Stimulated activated CD4-positive, alpha-beta T cell treated with anti-CD3 and anti-CD28 coated beads, Interleukin-1b, Interleukin-23, amount 100 ng/mL, for 48 hours (primary cell): Measurements from ENCODE around the gene NRCAM.

ENCODE experiments used
- DNase-seq: peaks from one replicate; pipeline ENCODE4 v3.0.0-alpha.2; 2020

Gene NRCAM

GRCh38 chr7:108145401-108145800 is 310.8 kb downstream of the NRCAM start:
- no peak for DNase-seq

- DNase-seq: no peak
Measured at GRCh38 chr7:108144931-108145330, 311.3 kb downstream of the NRCAM start.

- no peak for DNase-seq
Measured at GRCh38 chr7:108143658-108144420, 312.4 kb downstream of the NRCAM start.

- no peak for DNase-seq
Measured at GRCh38 chr7:108142675-108143259, 313.5 kb downstream of the NRCAM start.

- DNase-seq: no peak
Measured at GRCh38 chr7:108142180-108142579, 314.1 kb downstream of the NRCAM start.

- DNase-seq: no peak
Measured at GRCh38 chr7:108140671-108141070, 315.6 kb downstream of the NRCAM start.

GRCh38 chr7:108138911-108139310 is 317.3 kb downstream of the NRCAM start:
- no peak for DNase-seq

- DNase-seq: no peak
Measured at GRCh38 chr7:108137993-108138392, 318.2 kb downstream of the NRCAM start.

GRCh38 chr7:108137040-108137439 is 319.2 kb downstream of the NRCAM start:
- DNase-seq: no peak

GRCh38 chr7:108136191-108136688 is 320.0 kb downstream of the NRCAM start:
- DNase-seq: no peak

GRCh38 chr7:108135446-108136190 is 320.6 kb downstream of the NRCAM start:
- peak; percentile 51 for DNase-seq

GRCh38 chr7:108134486-108134885 is 321.8 kb downstream of the NRCAM start:
- DNase-seq: no peak

GRCh38 chr7:108132551-108133265 is 323.5 kb downstream of the NRCAM start:
- no peak for DNase-seq

- DNase-seq: no peak
Measured at GRCh38 chr7:108130261-108130660, 326.0 kb downstream of the NRCAM start, which contains the start of gene LAMB4. TSS of gene LAMB4 (minus strand) at chr7:108130361. CDS start at chr7:108123164, 7,197 bp downstream.

- no peak for DNase-seq
Measured at GRCh38 chr7:108129018-108129965, 326.9 kb downstream of the NRCAM start.

GRCh38 chr7:108128514-108128913 is 327.7 kb downstream of the NRCAM start:
- no peak for DNase-seq

GRCh38 chr7:108127461-108127860 is 328.8 kb downstream of the NRCAM start:
- DNase-seq: no peak

GRCh38 chr7:108124820-108125219 is 331.4 kb downstream of the NRCAM start:
- no peak for DNase-seq

GRCh38 chr7:108122181-108122580 is 334.1 kb downstream of the NRCAM start:
- no peak for DNase-seq

GRCh38 chr7:108120933-108121332 is 335.3 kb downstream of the NRCAM start:
- no peak for DNase-seq

GRCh38 chr7:108120196-108120595 is 336.0 kb downstream of the NRCAM start:
- DNase-seq: no peak

GRCh38 chr7:108118959-108119358 is 337.3 kb downstream of the NRCAM start:
- no peak for DNase-seq
